ENCODE measurements around the gene DENND6A. TPM values are rescaled to one million over a fixed set of nuclear protein-coding genes. Genes with fewer than 3 reads are reported as not detected.

Gene DENND6A
- total and polyA plus RNA-seq, 2 of the 8 experiments (the other 6 are each of a cell fraction or from before 2014, with no cell fraction given) = 7.8 to 14.8 TPM

DNA sequence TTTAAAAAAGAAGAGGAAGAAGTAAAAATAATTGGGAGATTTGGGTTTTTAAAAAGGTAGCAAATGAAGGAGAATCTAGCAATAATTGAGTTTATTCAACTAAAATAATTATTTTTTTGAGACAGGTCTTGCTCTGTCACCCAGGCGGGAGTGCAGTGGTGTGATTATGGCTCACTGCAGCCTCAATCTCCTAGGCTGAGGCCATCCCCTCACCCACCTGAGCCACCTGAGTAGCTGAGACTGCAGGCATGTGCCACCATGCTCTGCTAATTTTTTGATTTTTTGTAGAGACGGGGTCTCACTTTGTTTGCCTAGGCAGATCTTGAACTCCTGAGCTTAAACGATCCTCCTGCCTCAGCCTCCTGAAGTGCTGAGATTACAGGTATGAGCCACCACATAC lies 68.1 kb downstream of the DENND6A start (continued):
- TF ChIP-seq, protein P1, sequence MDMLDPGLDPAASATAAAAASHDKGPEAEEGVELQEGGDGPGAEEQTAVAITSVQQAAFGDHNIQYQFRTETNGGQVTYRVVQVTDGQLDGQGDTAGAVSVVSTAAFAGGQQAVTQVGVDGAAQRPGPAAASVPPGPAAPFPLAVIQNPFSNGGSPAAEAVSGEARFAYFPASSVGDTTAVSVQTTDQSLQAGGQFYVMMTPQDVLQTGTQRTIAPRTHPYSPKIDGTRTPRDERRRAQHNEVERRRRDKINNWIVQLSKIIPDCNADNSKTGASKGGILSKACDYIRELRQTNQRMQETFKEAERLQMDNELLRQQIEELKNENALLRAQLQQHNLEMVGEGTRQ (IDR thresholded peaks at IDR 0.05; ENCODE audit: low read length) = no peak
- TF ChIP-seq TEAD4 (IDR thresholded peaks at IDR 0.05; ENCODE audit: low read depth, low read length) (no peak), RBBP5 (IDR thresholded peaks at IDR 0.05; ENCODE audit: borderline replicate concordance, low read depth, low read length) (no peak), SP2 (IDR thresholded peaks at IDR 0.05; ENCODE audit: low read length) (no peak)
